Measurements from ENCODE around the gene NEK4. TPM values are rescaled to one million over a fixed set of nuclear protein-coding genes. Genes with fewer than 3 reads are reported as not detected.
A peak's percentile ranks its signal among the peaks of the same experiment; 100 is the strongest.
"Not testable (repeated sequence)": the region's sequence is repeated elsewhere in the genome, so short reads cannot be mapped to it uniquely, and the experiment has no call there.

NEK4 gene
- total RNA-seq, 1 experiment from 2014 or later = 33.8 TPM

GRCh38 chr3:52678265-52679198, 92.2 kb downstream of the NEK4 start:
- no TSS peak for BruUV-seq (replicated peaks)
- intact Hi-C loops (cut with micrococcal nuclease; ENCODE audit: unreplicated experiment) = no loop called here

GRCh38 chr3:52676201-52676600, 94.5 kb downstream of the NEK4 start:
- CTCF ChIA-PET; BruUV-seq (replicated peaks); H3K4me3 Mint-ChIP-seq (ENCODE audit: low read depth, unreplicated experiment); H3K9me3 Mint-ChIP-seq (ENCODE audit: low read depth, unreplicated experiment); intact Hi-C loops (cut with micrococcal nuclease; ENCODE audit: unreplicated experiment); H3K27ac Mint-ChIP-seq (ENCODE audit: unreplicated experiment); DNase-seq; H3K27me3 Mint-ChIP-seq (ENCODE audit: unreplicated experiment): not testable (repeated sequence)
- H3K4me1 Mint-ChIP-seq (ENCODE audit: low read depth, unreplicated experiment) = peaks cover 30% of the 10 kb centered on the region
- peaks cover 43% of the 10 kb centered on the region for H3K36me3 Mint-ChIP-seq (ENCODE audit: insufficient read depth, unreplicated experiment)

More at GRCh38 chr3:52678265-52679198, 92.2 kb downstream of the NEK4 start:
- peaks cover 31% of the 10 kb centered on the region for H3K4me1 Mint-ChIP-seq (ENCODE audit: low read depth, unreplicated experiment)
- H3K9me3 Mint-ChIP-seq (ENCODE audit: low read depth, unreplicated experiment) = no peaks in the 10 kb centered on the region
- H3K27ac Mint-ChIP-seq (ENCODE audit: unreplicated experiment) = peak overlapping the region; percentile 79
- no peaks in the 10 kb centered on the region for H3K27me3 Mint-ChIP-seq (ENCODE audit: unreplicated experiment)
- TF ChIP-seq CTCF (IDR thresholded peaks at IDR 0.05; ENCODE audit: unreplicated experiment) = no peak
- CTCF ChIA-PET = interaction anchor here (1.1 to 1.6 kb wide), 3 partner anchors 8 to 126 kb away, joined by 3 to 5 read pairs (median 5); no protein-coding TSS in a partner anchor
- H3K4me3 Mint-ChIP-seq (ENCODE audit: low read depth, unreplicated experiment) = no peak overlapping the region
- no peak for DNase-seq
- peaks cover 41% of the 10 kb centered on the region for H3K36me3 Mint-ChIP-seq (ENCODE audit: insufficient read depth, unreplicated experiment)

GRCh38 chr3:52671676-52672075, 99.1 kb downstream of the NEK4 start:
- H3K27me3 Mint-ChIP-seq (ENCODE audit: unreplicated experiment) = no peaks in the 10 kb centered on the region
- H3K4me1 Mint-ChIP-seq (ENCODE audit: low read depth, unreplicated experiment) = peaks cover 24% of the 10 kb centered on the region
- no TSS peak for BruUV-seq (replicated peaks)
- DNase-seq = no peak
- no peak overlapping the region for H3K4me3 Mint-ChIP-seq (ENCODE audit: low read depth, unreplicated experiment)
- peak overlapping the region; percentile 90 for H3K27ac Mint-ChIP-seq (ENCODE audit: unreplicated experiment)
- intact Hi-C loops (cut with micrococcal nuclease; ENCODE audit: unreplicated experiment) = no loop called here
- peaks cover 28% of the 10 kb centered on the region for H3K36me3 Mint-ChIP-seq (ENCODE audit: insufficient read depth, unreplicated experiment)
- CTCF ChIA-PET = interaction anchor here (0.9 kb wide), 1 partner anchor 57 kb away, joined by 3 read pairs; no protein-coding TSS in a partner anchor
- no peak for TF ChIP-seq CTCF (IDR thresholded peaks at IDR 0.05; ENCODE audit: unreplicated experiment)
- H3K9me3 Mint-ChIP-seq (ENCODE audit: low read depth, unreplicated experiment) = no peaks in the 10 kb centered on the region

GRCh38 chr3:52670621-52671521, 99.9 kb downstream of the NEK4 start:
- Mint-ChIP-seq H3K36me3 (ENCODE audit: insufficient read depth, unreplicated experiment) (peaks cover 30% of the 10 kb centered on the region), H3K4me1 (ENCODE audit: low read depth, unreplicated experiment) (peaks cover 24% of the 10 kb centered on the region), H3K9me3 (ENCODE audit: low read depth, unreplicated experiment) (no peaks in the 10 kb centered on the region), H3K27ac (ENCODE audit: unreplicated experiment) (peak overlapping the region; percentile 90), H3K4me3 (ENCODE audit: low read depth, unreplicated experiment) (peak overlapping the region; percentile 28), H3K27me3 (ENCODE audit: unreplicated experiment) (no peaks in the 10 kb centered on the region)
- intact Hi-C loops (cut with micrococcal nuclease; ENCODE audit: unreplicated experiment) = no loop called here
- no TSS peak for BruUV-seq (replicated peaks)
- DNase-seq = peak; percentile 77
- TF ChIP-seq CTCF (IDR thresholded peaks at IDR 0.05; ENCODE audit: unreplicated experiment) = no peak
- CTCF ChIA-PET = interaction anchor here (1.2 kb wide), 1 partner anchor 9 kb away, joined by 5 read pairs; no protein-coding TSS in a partner anchor

Measured in Calu3 (cell line).